ENCODE measurements around the gene KDM4C. TPM values are rescaled to one million over a fixed set of nuclear protein-coding genes. Genes with fewer than 3 reads are reported as not detected.
A peak's percentile ranks its signal among the peaks of the same experiment; 100 is the strongest.

Gene KDM4C
- total and polyA plus RNA-seq, 2 of the 13 experiments (the other 11 are each of a cell fraction or from before 2014, with no cell fraction given), result 19.4 to 23.6 TPM

GRCh38 chr9:6781476-6781875, 23.7 kb downstream of the KDM4C start (continued):
- TF ChIP-seq PRDM10 (CRISPR knock-in tag; IDR thresholded peaks at IDR 0.05; ENCODE audit: low read depth) (no peak), ARNT2 (CRISPR knock-in tag; IDR thresholded peaks at IDR 0.05; ENCODE audit: low read depth) (no peak), ZNF24 (IDR thresholded peaks at IDR 0.05) (no peak), UBTF (CRISPR knock-in tag; IDR thresholded peaks at IDR 0.05) (no peak), HDAC6 (IDR thresholded peaks at IDR 0.05; ENCODE audit: low read depth, low read length) (no peak), PRPF4 (IDR thresholded peaks at IDR 0.05; ENCODE audit: low read depth, low read length, poor library complexity, severe bottlenecking) (no peak), ZNF331 (CRISPR knock-in tag; IDR thresholded peaks at IDR 0.05) (0 out of 2 replicates have a peak, but pooled peaks have one; percentile 32), TERF1 (CRISPR knock-in tag; IDR thresholded peaks at IDR 0.05) (no peak), CBX1 (IDR thresholded peaks at IDR 0.05; ENCODE audit: low read depth) (no peak), TEF (CRISPR knock-in tag; IDR thresholded peaks at IDR 0.05) (no peak; the same call in 1 of the 2 replicates), NKX3-1 (CRISPR knock-in tag; IDR thresholded peaks at IDR 0.05) (no peak), PCBP1 (IDR thresholded peaks at IDR 0.05; ENCODE audit: borderline replicate concordance, low read depth, low read length) (no peak), BCLAF1 (IDR thresholded peaks at IDR 0.05) (no peak), ZNF329 (CRISPR knock-in tag; IDR thresholded peaks at IDR 0.05; ENCODE audit: low read depth) (no peak), GLMP (CRISPR knock-in tag; IDR thresholded peaks at IDR 0.05; ENCODE audit: borderline replicate concordance) (no peak), ZBTB21 (CRISPR knock-in tag; IDR thresholded peaks at IDR 0.05) (no peak), DNMT3B (CRISPR knock-in tag; conservative IDR thresholded peaks at IDR 0.05) (no peak), ZNF740 (CRISPR knock-in tag; IDR thresholded peaks at IDR 0.05) (no peak)
